Measurements from ENCODE around the gene NHLRC1. TPM values are rescaled to one million over a fixed set of nuclear protein-coding genes. Genes with fewer than 3 reads are reported as not detected.
"Not testable (repeated sequence)": the region's sequence is repeated elsewhere in the genome, so short reads cannot be mapped to it uniquely, and the experiment has no call there.

NHLRC1 gene
- polyA plus RNA-seq, 1 donor from 2014 or later, result 0.40 TPM

DNA sequence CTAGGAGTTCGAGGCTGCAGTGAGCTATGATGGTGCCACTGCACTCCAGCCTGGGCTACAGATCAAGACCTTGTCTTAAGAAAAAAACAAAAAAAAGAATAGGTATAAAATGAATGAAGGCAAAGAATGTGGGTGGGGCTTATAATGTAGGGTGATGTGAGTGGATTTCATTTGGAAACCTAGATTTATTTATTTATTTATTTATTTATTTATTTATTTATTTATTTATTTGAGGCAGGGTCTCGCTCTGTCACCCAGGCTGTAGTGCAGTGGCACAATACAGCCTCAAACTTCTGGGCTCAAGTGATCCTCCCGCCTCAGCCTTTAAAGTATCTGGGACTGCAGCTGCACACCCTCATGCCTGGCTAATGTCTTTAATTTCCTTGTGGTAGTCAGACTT, 28.9 kb upstream of the NHLRC1 start:
- peaks cover 13 to 31% (median 14%) of the 10 kb centered on the region in 3 donors for H3K4me1 Mint-ChIP-seq
- H3K27me3 Mint-ChIP-seq, H3K9me3 Mint-ChIP-seq, H3K4me3 Mint-ChIP-seq, H3K36me3 Mint-ChIP-seq, H3K27ac Mint-ChIP-seq: not testable (repeated sequence)

GRCh38 chr6:18148304-18149025, 26.0 kb upstream of the NHLRC1 start:
- Mint-ChIP-seq H3K36me3 (peaks cover 3% of the 10 kb centered on the region), H3K4me3 (no peak overlapping the region), H3K9me3 (no peaks in the 10 kb centered on the region), H3K27ac (no peak overlapping the region), H3K27me3 (no peaks in the 10 kb centered on the region), H3K4me1 (peaks cover 4 to 10% (median 6%) of the 10 kb centered on the region in 3 donors)

DNA sequence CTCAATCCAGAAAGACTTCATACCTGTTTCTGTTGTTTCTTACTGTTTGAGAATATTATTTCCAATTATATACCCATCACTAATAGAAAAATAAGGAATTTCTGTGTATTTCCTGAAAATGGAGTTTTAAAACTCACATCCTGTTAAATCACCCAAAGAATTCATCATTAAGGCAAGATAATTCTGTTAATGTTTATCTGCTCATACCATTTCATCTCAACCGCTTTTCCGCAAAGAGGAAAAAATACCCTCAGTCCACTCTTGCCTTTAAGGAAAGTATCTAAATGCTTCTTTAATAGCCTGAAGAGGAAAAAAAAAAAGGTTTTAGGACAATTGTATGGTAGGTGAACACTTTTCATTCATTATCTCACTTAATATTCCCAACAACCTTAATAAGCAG, 25.1 kb upstream of the NHLRC1 start:
- H3K4me1 Mint-ChIP-seq, result peaks cover 2 to 4% (median 4%) of the 10 kb centered on the region in 3 donors
- peaks cover 7% of the 10 kb centered on the region for H3K36me3 Mint-ChIP-seq
- no peaks in the 10 kb centered on the region for H3K9me3 Mint-ChIP-seq

DNA sequence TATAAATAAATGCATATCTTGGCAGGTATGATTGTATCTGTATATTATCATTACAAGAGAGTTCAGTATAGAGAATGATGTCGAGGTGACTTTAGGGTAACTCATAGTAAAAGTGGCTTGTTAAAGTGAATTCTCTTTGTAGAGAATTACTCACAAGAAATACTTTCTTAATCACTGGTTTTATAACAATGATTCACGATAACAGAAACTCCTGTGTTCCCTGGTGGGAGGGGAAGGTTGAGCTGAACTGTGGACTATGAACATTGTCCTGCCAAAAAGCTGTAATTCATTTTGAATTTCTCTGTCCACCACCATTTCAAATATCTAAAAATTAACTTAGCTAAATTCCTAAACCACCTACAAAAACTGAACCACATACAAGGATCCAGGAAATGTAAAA, 24.7 kb upstream of the NHLRC1 start:
- H3K36me3 Mint-ChIP-seq, result peaks cover 12% of the 10 kb centered on the region
- H3K4me3 Mint-ChIP-seq, result no peak overlapping the region
- no peaks in the 10 kb centered on the region for H3K27me3 Mint-ChIP-seq
- H3K4me1 Mint-ChIP-seq, result peaks cover 5 to 6% (median 6%) of the 10 kb centered on the region in 3 donors
- H3K27ac Mint-ChIP-seq, result no peak overlapping the region
- no peaks in the 10 kb centered on the region for H3K9me3 Mint-ChIP-seq

More for the DNA sequence above, 25.1 kb upstream of the NHLRC1 start:
- H3K27me3 Mint-ChIP-seq, result no peaks in the 10 kb centered on the region
- no peak overlapping the region for H3K27ac Mint-ChIP-seq
- H3K4me3 Mint-ChIP-seq, result no peak overlapping the region

- H3K4me3 Mint-ChIP-seq, result no peak overlapping the region
- peaks cover 15% of the 10 kb centered on the region for H3K36me3 Mint-ChIP-seq
- peak overlapping the region in 1 of 3 donors; percentile 2 for H3K27ac Mint-ChIP-seq
- H3K4me1 Mint-ChIP-seq, result peaks cover 5 to 8% (median 6%) of the 10 kb centered on the region in 3 donors
- no peaks in the 10 kb centered on the region for H3K27me3 Mint-ChIP-seq
- H3K9me3 Mint-ChIP-seq, result no peaks in the 10 kb centered on the region
Observed at GRCh38 chr6:18142591-18142861, 20.0 kb upstream of the NHLRC1 start.

- Mint-ChIP-seq H3K36me3 (peaks cover 15% of the 10 kb centered on the region), H3K27me3 (no peaks in the 10 kb centered on the region), H3K4me3 (peak overlapping the region in 2 of 4 donors; percentile 51 to 70), H3K27ac (peak overlapping the region in 1 of 3 donors; percentile 2), H3K9me3 (no peaks in the 10 kb centered on the region), H3K4me1 (peaks cover 5 to 8% (median 6%) of the 10 kb centered on the region in 3 donors)
Observed at GRCh38 chr6:18141805-18142590, 19.5 kb upstream of the NHLRC1 start.

DNA sequence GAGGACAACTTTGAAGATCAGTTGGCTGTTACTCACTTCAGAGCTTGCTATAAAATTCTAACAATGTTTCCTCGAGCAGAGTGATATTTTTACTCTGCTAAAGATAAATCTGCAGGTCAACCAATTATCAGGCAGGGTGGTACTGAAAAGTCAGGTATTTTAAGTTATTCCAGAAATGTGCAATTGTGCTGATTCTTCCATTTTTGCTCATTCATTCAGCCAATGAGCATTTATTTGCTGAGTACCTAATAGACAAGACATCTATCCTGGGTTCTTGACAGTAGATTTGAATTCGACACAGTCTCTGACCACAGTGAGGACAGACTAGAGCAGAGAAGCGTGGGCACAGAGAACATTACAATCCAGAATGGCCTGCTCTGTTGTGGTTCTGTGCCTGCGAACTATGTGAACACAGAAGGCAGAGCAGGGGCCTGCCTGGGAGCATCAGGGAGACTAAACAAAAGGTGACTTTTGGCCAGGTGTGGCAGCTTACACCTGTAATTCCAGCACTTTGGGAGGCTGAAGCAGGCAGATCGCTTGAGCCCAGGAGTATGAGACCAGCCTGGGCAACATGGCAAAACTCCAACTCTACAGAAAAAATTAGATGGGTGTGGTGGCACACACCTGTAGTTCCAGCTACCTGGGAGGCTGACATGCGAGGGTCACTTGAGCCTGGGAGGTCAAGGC, 17.6 kb upstream of the NHLRC1 start:
- Mint-ChIP-seq H3K4me3 (no peak overlapping the region), H3K36me3 (peaks cover 20% of the 10 kb centered on the region), H3K27ac (no peak overlapping the region), H3K4me1 (peaks cover 5 to 8% (median 6%) of the 10 kb centered on the region in 3 donors), H3K27me3 (no peaks in the 10 kb centered on the region), H3K9me3 (no peaks in the 10 kb centered on the region)

GRCh38 chr6:18138906-18139305, 16.4 kb upstream of the NHLRC1 start:
- Mint-ChIP-seq H3K4me3 (no peak overlapping the region), H3K27me3 (no peaks in the 10 kb centered on the region), H3K36me3 (peaks cover 20% of the 10 kb centered on the region), H3K9me3 (no peaks in the 10 kb centered on the region), H3K27ac (no peak overlapping the region), H3K4me1 (peaks cover 5 to 8% (median 6%) of the 10 kb centered on the region in 3 donors)

DNA sequence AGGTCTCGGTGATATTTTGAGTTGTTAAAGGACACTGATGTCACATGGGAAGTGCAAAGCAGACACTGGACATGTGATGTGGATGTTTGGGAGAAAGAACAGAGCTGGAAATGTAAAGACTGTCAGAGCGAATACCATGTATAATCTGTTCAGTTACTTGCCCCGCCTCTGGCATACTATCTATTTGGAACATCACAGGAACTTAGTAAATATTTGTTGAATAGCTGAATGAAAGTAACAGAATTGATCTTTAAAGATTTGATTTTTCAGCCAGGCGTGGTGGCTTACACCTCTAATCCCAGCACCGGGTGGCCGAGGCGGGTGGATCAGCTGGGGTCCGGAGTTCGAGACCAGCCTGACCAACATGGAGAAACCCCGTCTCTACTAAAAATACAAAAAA, 13.8 kb upstream of the NHLRC1 start:
- no peaks in the 10 kb centered on the region for H3K9me3 Mint-ChIP-seq
- H3K4me3 Mint-ChIP-seq, result peak overlapping the region in 1 of 4 donors; percentile 28
- peaks cover 9% of the 10 kb centered on the region for H3K36me3 Mint-ChIP-seq
- H3K4me1 Mint-ChIP-seq, result no peaks in the 10 kb centered on the region
- H3K27ac Mint-ChIP-seq, result no peak overlapping the region
- H3K27me3 Mint-ChIP-seq, result no peaks in the 10 kb centered on the region

GRCh38 chr6:18135171-18135570, 12.7 kb upstream of the NHLRC1 start:
- Mint-ChIP-seq H3K9me3 (no peaks in the 10 kb centered on the region), H3K36me3 (peaks cover 6% of the 10 kb centered on the region), H3K27me3 (no peaks in the 10 kb centered on the region), H3K27ac (no peak overlapping the region), H3K4me1 (no peaks in the 10 kb centered on the region), H3K4me3 (no peak overlapping the region)

DNA sequence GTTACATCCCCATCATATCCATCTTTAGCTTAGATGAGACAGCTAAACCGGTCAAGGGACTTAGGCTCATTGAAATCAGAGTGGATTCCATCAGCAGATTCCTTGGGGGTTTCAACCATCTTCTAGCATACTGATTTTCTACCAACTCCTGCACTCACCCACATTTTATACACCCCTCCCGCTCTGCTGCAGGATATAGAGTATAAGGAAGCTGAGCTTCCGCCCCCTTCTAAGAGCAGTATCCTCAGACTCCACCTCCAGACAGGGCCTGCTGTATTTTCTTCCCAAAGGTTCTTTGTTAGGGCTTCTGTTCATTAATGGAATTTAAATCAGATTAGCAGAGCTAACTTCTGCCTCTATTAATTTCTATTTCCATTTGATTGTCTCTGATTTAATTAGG, 9.9 kb upstream of the NHLRC1 start:
- no peaks in the 10 kb centered on the region for H3K27me3 Mint-ChIP-seq
- no peaks in the 10 kb centered on the region for H3K4me1 Mint-ChIP-seq
- H3K27ac Mint-ChIP-seq, result no peak overlapping the region
- no peaks in the 10 kb centered on the region for H3K9me3 Mint-ChIP-seq
- peak overlapping the region in 1 of 4 donors; percentile 17 for H3K4me3 Mint-ChIP-seq
- H3K36me3 Mint-ChIP-seq, result peaks cover 11% of the 10 kb centered on the region

GRCh38 chr6:18126121-18126520, 3.6 kb upstream of the NHLRC1 start:
- H3K27me3 Mint-ChIP-seq, result no peaks in the 10 kb centered on the region

DNA sequence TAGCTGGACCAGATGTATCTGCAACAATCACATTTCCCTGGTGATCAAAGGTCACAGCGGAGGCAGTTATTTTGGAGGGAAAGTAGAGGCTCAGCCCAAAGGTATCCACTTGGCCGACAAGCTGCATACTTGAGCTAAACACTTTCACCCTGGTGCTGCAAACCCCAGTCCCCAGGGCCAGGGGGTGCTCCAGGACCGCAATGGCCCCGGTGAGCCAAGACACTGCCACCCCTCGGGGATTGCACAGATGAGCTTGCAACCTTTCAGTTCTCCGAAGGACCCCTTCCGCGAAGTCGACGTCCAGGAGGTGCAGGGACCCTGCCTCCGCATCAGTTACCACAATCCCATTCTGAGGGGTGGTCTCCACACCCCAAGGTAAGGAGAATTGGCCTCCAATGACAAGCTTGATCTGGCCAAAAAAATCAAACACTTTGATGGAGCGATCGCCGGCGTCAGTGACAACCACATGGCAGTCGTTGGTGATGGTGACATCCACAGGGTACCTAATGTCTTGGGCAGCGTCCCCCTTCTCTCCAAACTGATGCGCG, 823 bp downstream of the NHLRC1 start:
- Mint-ChIP-seq H3K27me3 (no peaks in the 10 kb centered on the region), H3K9me3 (peaks cover 0 to 2% (median 0%) of the 10 kb centered on the region in 3 donors), H3K27ac (no peak overlapping the region), H3K4me1 (peaks cover 0 to 7% (median 6%) of the 10 kb centered on the region in 3 donors), H3K36me3 (no peaks in the 10 kb centered on the region), H3K4me3 (peak overlapping the region; percentile 67 to 92 (median 72))

More at GRCh38 chr6:18126121-18126520, 3.6 kb upstream of the NHLRC1 start:
- Mint-ChIP-seq H3K36me3 (peaks cover 6% of the 10 kb centered on the region), H3K9me3 (peaks cover 0 to 2% (median 0%) of the 10 kb centered on the region in 3 donors), H3K4me1 (peaks cover 0 to 7% (median 6%) of the 10 kb centered on the region in 3 donors), H3K27ac (no peak overlapping the region), H3K4me3 (no peak overlapping the region)

GRCh38 chr6:18119236-18119635, 3.2 kb downstream of the NHLRC1 start:
- no peaks in the 10 kb centered on the region for H3K36me3 Mint-ChIP-seq
- H3K4me1 Mint-ChIP-seq, result peaks cover 0 to 7% (median 6%) of the 10 kb centered on the region in 3 donors
- H3K27me3 Mint-ChIP-seq, result no peaks in the 10 kb centered on the region
- no peak overlapping the region for H3K27ac Mint-ChIP-seq
- H3K4me3 Mint-ChIP-seq, result no peak overlapping the region
- H3K9me3 Mint-ChIP-seq, result peaks cover 0 to 4% (median 0%) of the 10 kb centered on the region in 3 donors

DNA sequence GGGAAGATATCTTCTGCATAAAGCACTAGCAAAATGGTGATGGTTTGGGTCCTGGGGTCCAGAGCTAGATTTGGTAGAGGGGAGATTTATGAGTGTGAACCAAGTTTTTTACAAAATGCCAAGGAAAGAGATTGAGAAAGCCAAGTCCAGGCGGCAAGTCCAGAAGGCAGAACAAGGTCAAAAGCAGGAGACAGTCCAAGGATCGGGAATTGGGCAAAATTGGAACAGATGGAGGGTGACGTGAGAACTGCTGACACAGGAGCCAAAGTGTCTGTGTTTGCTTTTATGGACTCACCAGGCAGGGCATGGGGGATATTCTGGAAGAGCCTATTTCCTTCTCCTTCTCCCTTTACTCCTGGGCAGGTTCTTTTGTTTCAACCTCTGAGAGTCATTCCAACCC, 4.1 kb downstream of the NHLRC1 start:
- H3K36me3 Mint-ChIP-seq, result no peaks in the 10 kb centered on the region
- H3K9me3 Mint-ChIP-seq, result peaks cover 0 to 4% (median 0%) of the 10 kb centered on the region in 3 donors
- no peak overlapping the region for H3K4me3 Mint-ChIP-seq
- peaks cover 0 to 7% (median 6%) of the 10 kb centered on the region in 3 donors for H3K4me1 Mint-ChIP-seq
- no peak overlapping the region for H3K27ac Mint-ChIP-seq
- peaks cover 3% of the 10 kb centered on the region for H3K27me3 Mint-ChIP-seq
